Stimulated activated CD4-positive, alpha-beta T cell treated with anti-CD3 and anti-CD28 coated beads, Interleukin-4, amount 100 ng/mL, for 4 hours (primary cell): ENCODE data around the gene ERBB2.
"Not testable (repeated sequence)": the region's sequence is repeated elsewhere in the genome, so short reads cannot be mapped to it uniquely, and the experiment has no call there.

Experiments used
- DNase-seq, 2 experiments: peaks; one replicate each; pipeline ENCODE4 v3.0.0-alpha.2; 2020

ERBB2 gene

GRCh38 chr17:39705786-39706348 is 6.0 kb downstream of the ERBB2 start:
- no peak for DNase-seq

GRCh38 chr17:39706383-39706782 is 6.5 kb downstream of the ERBB2 start:
- DNase-seq: no peak

GRCh38 chr17:39706921-39707337 is 7.1 kb downstream of the ERBB2 start:
- no peak for DNase-seq

GRCh38 chr17:39709319-39709997 is 9.6 kb downstream of the ERBB2 start:
- no peak for DNase-seq

- DNase-seq: no peak
Measured at GRCh38 chr17:39709998-39710964, 10.4 kb downstream of the ERBB2 start.

GRCh38 chr17:39711071-39711470 is 11.2 kb downstream of the ERBB2 start:
- DNase-seq: not testable (repeated sequence)

- DNase-seq: no peak
Measured at GRCh38 chr17:39711851-39712250, 12.0 kb downstream of the ERBB2 start.

GRCh38 chr17:39714234-39714633 is 14.4 kb downstream of the ERBB2 start:
- DNase-seq: no peak

GRCh38 chr17:39715375-39716072 is 15.7 kb downstream of the ERBB2 start:
- DNase-seq: no peak

GRCh38 chr17:39716073-39716818 is 16.4 kb downstream of the ERBB2 start:
- DNase-seq: no peak

GRCh38 chr17:39716879-39717536 is 17.1 kb downstream of the ERBB2 start:
- DNase-seq: no peak

GRCh38 chr17:39717660-39718059 is 17.8 kb downstream of the ERBB2 start:
- DNase-seq: no peak

- DNase-seq: no peak
Measured at GRCh38 chr17:39719563-39720355, 19.9 kb downstream of the ERBB2 start.

GRCh38 chr17:39722104-39722503 is 22.2 kb downstream of the ERBB2 start:
- DNase-seq: no peak

GRCh38 chr17:39722965-39723848 is 23.3 kb downstream of the ERBB2 start:
- no peak for DNase-seq

GRCh38 chr17:39724731-39725130 is 24.9 kb downstream of the ERBB2 start:
- DNase-seq: no peak

GRCh38 chr17:39725923-39726322 is 26.1 kb downstream of the ERBB2 start:
- DNase-seq: not testable (repeated sequence)

- no peak for DNase-seq
Measured at GRCh38 chr17:39726617-39727016, 26.8 kb downstream of the ERBB2 start.

GRCh38 chr17:39727556-39727955 is 27.7 kb downstream of the ERBB2 start:
- DNase-seq: no peak
